PC-9 (cell line): ENCODE data around the gene ATP8B2.

Experiments
- EZH2 ChIP-seq: fragments of 200-600 bp; sonication (generic); IDR thresholded peaks from 2 replicates; pipeline ENCODE4 v1.8.0; 2017; ENCODE audit warnings: antibody characterized with exemption, low read depth
- TF ChIP-seq, protein P1 (sequence below): fragments of 200-600 bp; sonication (generic); conservative IDR thresholded peaks from 2 replicates; pipeline ENCODE4 v1.6.1; 2017; ENCODE audit warnings: mixed run types, antibody characterized with exemption, mild to moderate bottlenecking, moderate library complexity

GRCh38 chr1:154347961-154348360, 22.6 kb downstream of the ATP8B2 start:
- TF ChIP-seq, protein P1, sequence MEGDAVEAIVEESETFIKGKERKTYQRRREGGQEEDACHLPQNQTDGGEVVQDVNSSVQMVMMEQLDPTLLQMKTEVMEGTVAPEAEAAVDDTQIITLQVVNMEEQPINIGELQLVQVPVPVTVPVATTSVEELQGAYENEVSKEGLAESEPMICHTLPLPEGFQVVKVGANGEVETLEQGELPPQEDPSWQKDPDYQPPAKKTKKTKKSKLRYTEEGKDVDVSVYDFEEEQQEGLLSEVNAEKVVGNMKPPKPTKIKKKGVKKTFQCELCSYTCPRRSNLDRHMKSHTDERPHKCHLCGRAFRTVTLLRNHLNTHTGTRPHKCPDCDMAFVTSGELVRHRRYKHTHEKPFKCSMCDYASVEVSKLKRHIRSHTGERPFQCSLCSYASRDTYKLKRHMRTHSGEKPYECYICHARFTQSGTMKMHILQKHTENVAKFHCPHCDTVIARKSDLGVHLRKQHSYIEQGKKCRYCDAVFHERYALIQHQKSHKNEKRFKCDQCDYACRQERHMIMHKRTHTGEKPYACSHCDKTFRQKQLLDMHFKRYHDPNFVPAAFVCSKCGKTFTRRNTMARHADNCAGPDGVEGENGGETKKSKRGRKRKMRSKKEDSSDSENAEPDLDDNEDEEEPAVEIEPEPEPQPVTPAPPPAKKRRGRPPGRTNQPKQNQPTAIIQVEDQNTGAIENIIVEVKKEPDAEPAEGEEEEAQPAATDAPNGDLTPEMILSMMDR = no peak
- TF ChIP-seq EZH2 = no peak
